Right lobe of liver (tissue), 6 donors: ENCODE results near the gene PAK2. TPM values are rescaled to one million over a fixed set of nuclear protein-coding genes. Genes with fewer than 3 reads are reported as not detected.

Source experiments
- ATAC-seq, 4 donors: fragments of 200-7000 bp; cut with Tn5 transposase; one replicate each; pipeline ENCODE4 v1.9.1; 2020; ENCODE audit warnings: mild to moderate bottlenecking in 4 of 4, moderate library complexity in 4 of 4
- DNase-seq, 3 donors: peaks; one replicate each; pipeline ENCODE4 v3.0.0-alpha.2; 2020
- H3K27ac ChIP-seq, 3 donors: fragments of 200-600 bp; one replicate each; pipeline ENCODE4 v1.8.0; 2022
- H3K27me3 ChIP-seq, 2 donors: fragments of 200-600 bp; one replicate each; pipeline ENCODE4 v1.8.0; 2022
- H3K36me3 ChIP-seq, 4 donors: fragments of 200-600 bp; sonication (generic) in 1 of 4; one replicate each; pipeline versions ENCODE4 v1.5.1 to v1.8.0; 2017 to 2022; ENCODE audit warnings: control low read depth in 1 of 4
- H3K4me1 ChIP-seq, 4 donors: fragments of 200-600 bp; sonication (generic) in 1 of 4; one replicate each; pipeline versions ENCODE4 v1.5.1 to v1.8.0; 2017 to 2022; ENCODE audit warnings: control low read depth in 1 of 4
- H3K4me3 ChIP-seq, 3 donors: fragments of 200-600 bp; one replicate each; pipeline ENCODE4 v1.8.0; 2022
- H3K9me3 ChIP-seq, 4 donors: fragments of 200-600 bp; sonication (generic) in 1 of 4; one replicate each; pipeline versions ENCODE4 v1.5.1 to v1.8.0; 2017 to 2022; ENCODE audit warnings: control low read depth in 1 of 4
- CTCF ChIP-seq, 4 donors: fragments of 200-600 bp in 3 of 4; fragments of 450-650 bp in 1 of 4; IDR thresholded peaks; one replicate each; pipeline versions ENCODE4 v1.5.1 to v1.8.0; 2016 to 2022; ENCODE audit warnings: antibody characterized with exemption in 4 of 4, mild to moderate bottlenecking in 2 of 4
- POLR2A ChIP-seq: fragments of 450-650 bp; IDR thresholded peaks from one replicate; pipeline ENCODE4 v1.6.1; 2017; ENCODE audit warnings: antibody characterized with exemption, mild to moderate bottlenecking
- WGBS: methylation state at CpG from one replicate; pipeline ENCODE4 v1.1.6; 2018; ENCODE audit warnings: low coverage, low lambda C conversion rate; ENCODE audit not compliant: insufficient coverage; ENCODE audit errors: missing lambda C conversion rate; 5-methylcytosine and 5-hydroxymethylcytosine counted together
- intact Hi-C, 2 donors: fragments of 100-400 bp; cut with DNase I; formaldehyde crosslinking; loops; one replicate each; pipeline versions ENCODE4 v1.11.2 to v1.14.1; 2022
- total RNA-seq, 6 experiments: library from RNA; depleted of rRNA in 2 of 6; stranded (reverse); fragments of >200 nt in 2 of 6; fragmentation: NEBNext Ultra II Directional in 3 of 6; extraction: Animal tissue kit (Norgen Biotek cat#: 25700) in 3 of 6; gene quantifications; one replicate each; pipeline versions ENCODE4 v1.1.0 to v1.2.4, GENCODE V29; 2016 to 2023
- donor health status: DM: no; HTN: yes; CAD: no.
- donor health status: DM: no; HTN: no; CAD: no.
- donor health status: DM: no; HTN: no; CAD: no.
- donor health status: DM: no; HTN: yes; CAD: no.
- donor health status: DM: no; HTN: yes; CAD: no.

Gene PAK2
- total RNA-seq, 6 experiments from 2014 or later, result 35.7 to 59.6 (median 42.0) TPM

GRCh38 chr3:196793246-196793645 lies 53.6 kb downstream of the PAK2 start:
- intact Hi-C loops, result no loop called here
- H3K36me3 ChIP-seq, result peaks cover 0 to 2% (median 0%) of the 10 kb centered on the region in 4 donors
- H3K27ac ChIP-seq, result no peak overlapping the region
- no peak overlapping the region for H3K4me3 ChIP-seq
- DNase-seq (no peak), ATAC-seq (peak; percentile 12 to 83 (median 47))
- no peaks in the 10 kb centered on the region for H3K27me3 ChIP-seq
- WGBS, result 62% methylated on average over 1 of the region's 1 CpG
- H3K9me3 ChIP-seq, result no peaks in the 10 kb centered on the region
- H3K4me1 ChIP-seq, result peaks cover 0 to 15% (median 0%) of the 10 kb centered on the region in 4 donors
- TF ChIP-seq POLR2A (no peak), CTCF (IDR thresholded peaks at IDR 0.05) (no peak)

GRCh38 chr3:196794467-196794866 lies 54.8 kb downstream of the PAK2 start:
- Histone ChIP-seq H3K27ac (no peak overlapping the region), H3K4me3 (no peak overlapping the region), H3K27me3 (no peaks in the 10 kb centered on the region), H3K9me3 (no peaks in the 10 kb centered on the region), H3K36me3 (peaks cover 0 to 2% (median 0%) of the 10 kb centered on the region in 4 donors), H3K4me1 (peaks cover 0 to 15% (median 0%) of the 10 kb centered on the region in 4 donors)
- WGBS, result 100% methylated on average over 1 of the region's 3 CpGs
- TF ChIP-seq POLR2A (no peak), CTCF (IDR thresholded peaks at IDR 0.05) (no peak)
- peak in 1 of 4 donors; percentile 29 for ATAC-seq
- intact Hi-C loops, result no loop called here
- no peak for DNase-seq

- H3K4me1 ChIP-seq, result peaks cover 0 to 15% (median 0%) of the 10 kb centered on the region in 4 donors
- H3K4me3 ChIP-seq, result no peak overlapping the region
- no peak for ATAC-seq
- 94% methylated on average over 1 of the region's 1 CpG for WGBS
- no peaks in the 10 kb centered on the region for H3K27me3 ChIP-seq
- TF ChIP-seq CTCF (IDR thresholded peaks at IDR 0.05) (no peak), POLR2A (no peak)
- H3K9me3 ChIP-seq, result no peaks in the 10 kb centered on the region
- DNase-seq, result no peak
- intact Hi-C loops, result no loop called here
- H3K36me3 ChIP-seq, result peaks cover 0 to 2% (median 0%) of the 10 kb centered on the region in 4 donors
- H3K27ac ChIP-seq, result no peak overlapping the region
These were observed 56.7 kb downstream of the PAK2 start for GRCh38 chr3:196796317-196796716.

GRCh38 chr3:196800742-196801434 lies 61.2 kb downstream of the PAK2 start:
- ATAC-seq, result no peak
- peaks cover 1 to 41% (median 9%) of the 10 kb centered on the region in 4 donors for H3K36me3 ChIP-seq
- no peak for TF ChIP-seq POLR2A
- no peak for TF ChIP-seq CTCF (IDR thresholded peaks at IDR 0.05)
- intact Hi-C loops, result no loop called here
- H3K9me3 ChIP-seq, result no peaks in the 10 kb centered on the region
- DNase-seq, result no peak
- 82% methylated on average over 7 of the region's 8 CpGs for WGBS
- no peak overlapping the region for H3K4me3 ChIP-seq
- H3K4me1 ChIP-seq, result no peaks in the 10 kb centered on the region
- H3K27me3 ChIP-seq, result no peaks in the 10 kb centered on the region
- H3K27ac ChIP-seq, result no peak overlapping the region
